Gastrocnemius medialis (tissue), 4 donors: ENCODE results near the gene ANAPC16.

Experiments used
- CTCF ChIP-seq, 5 experiments: fragments of 450-650 bp in 3 of 5; fragments of 200-600 bp in 2 of 5; sonication (generic) in 2 of 5; IDR thresholded peaks in 4 of 5; conservative IDR thresholded peaks in 1 of 5; 1 replicate in 4 of 5; 2 replicates in 1 of 5; pipeline ENCODE4 v1.5.1; 2016 to 2019; ENCODE audit warnings: antibody characterized with exemption in 5 of 5, mild to moderate bottlenecking in 3 of 5, moderate library complexity in 3 of 5
- POLR2A ChIP-seq, 2 donors: fragments of 450-650 bp; IDR thresholded peaks; one replicate each; pipeline ENCODE4 v1.6.1; 2017; ENCODE audit warnings: antibody characterized with exemption in 2 of 2, mild to moderate bottlenecking in 2 of 2, moderate library complexity in 2 of 2

- TF ChIP-seq CTCF (IDR thresholded peaks at IDR 0.05 in 4 of 5, conservative IDR thresholded peaks at IDR 0.05 in 1 of 5) (peak in 2 of 5 experiments; percentile 31 to 41), POLR2A (IDR thresholded peaks at IDR 0.05) (peak in 1 of 2 donors; percentile 6)
These were observed 63.0 kb downstream of the ANAPC16 start for GRCh38 chr10:72278668-72279393.
